Common myeloid progenitor, CD34-positive (primary cell): Measurements from ENCODE around the gene UGT3A2.
"Not testable (repeated sequence)": the region's sequence is repeated elsewhere in the genome, so short reads cannot be mapped to it uniquely, and the experiment has no call there.

Experiments used
- CTCF ChIA-PET: fragments of 350-600 bp; sonication (Branson Sonifier 250); formaldehyde crosslinking; loops from one replicate; lab custom pipeline; 2021; ENCODE audit warnings: antibody characterized with exemption; lab: Charles Lee
- POLR2A ChIA-PET: fragments of 350-600 bp; sonication (Branson Sonifier 250); formaldehyde crosslinking; loops from one replicate; lab custom pipeline; 2021; ENCODE audit warnings: antibody characterized with exemption; lab: Charles Lee
- DNase-seq, 3 donors: peaks; one replicate each; pipeline versions ENCODE4 v3.0.0 to v3.0.0-alpha.2; 2013
- H3K27ac ChIP-seq, 2 experiments: 1 replicate in 1 of 2; 2 replicates in 1 of 2; pipeline ENCODE4 v1.7.0; 2013; ENCODE audit warnings: inconsistent platforms in 2 of 2, low read length in 2 of 2, mild to moderate bottlenecking in 2 of 2, low read depth in 1 of 2, moderate library complexity in 1 of 2; ENCODE audit not compliant: severe bottlenecking in 2 of 2, insufficient read depth in 1 of 2, poor library complexity in 1 of 2
- H3K27me3 ChIP-seq, 5 experiments: replicated peaks in 2 of 5; 1 replicate in 3 of 5; 2 replicates in 2 of 5; pipeline versions ENCODE4 v1.6.1 to v1.7.0; 2013; ENCODE audit warnings: low read length in 4 of 5, mild to moderate bottlenecking in 2 of 5, moderate library complexity in 2 of 5, inconsistent platforms in 1 of 5; ENCODE audit not compliant: insufficient read depth in 5 of 5, control insufficient read depth in 4 of 5
- H3K36me3 ChIP-seq, 4 experiments: 1 replicate in 2 of 4; 2 replicates in 2 of 4; pipeline versions ENCODE4 v1.6.1 to v1.7.0; 2013; ENCODE audit warnings: low read length in 3 of 4, control low read depth in 1 of 4, mild to moderate bottlenecking in 1 of 4; ENCODE audit not compliant: control insufficient read depth in 4 of 4, insufficient read depth in 4 of 4
- H3K4me1 ChIP-seq, 4 experiments: 1 replicate in 3 of 4; 2 replicates in 1 of 4; pipeline versions ENCODE4 v1.6.1 to v1.7.1; 2013; ENCODE audit warnings: low read length in 3 of 4, mild to moderate bottlenecking in 3 of 4, control low read depth in 1 of 4, inconsistent platforms in 1 of 4, moderate library complexity in 1 of 4; ENCODE audit not compliant: control insufficient read depth in 4 of 4, insufficient read depth in 4 of 4; ENCODE audit errors: control extremely low read depth in 1 of 4
- H3K4me3 ChIP-seq, 7 experiments: 1 replicate in 4 of 7; 2 replicates in 3 of 7; pipeline versions ENCODE4 v1.5.1 to v1.7.0; 2013; ENCODE audit warnings: mild to moderate bottlenecking in 7 of 7, low read length in 6 of 7, moderate library complexity in 6 of 7, inconsistent platforms in 2 of 7, low read depth in 2 of 7, control low read depth in 1 of 7; ENCODE audit not compliant: insufficient read depth in 4 of 7, control insufficient read depth in 1 of 7; ENCODE audit errors: extremely low read depth in 1 of 7
- H3K9me3 ChIP-seq, 5 experiments: 1 replicate in 4 of 5; 2 replicates in 1 of 5; pipeline versions ENCODE4 v1.6.1 to v1.7.1; 2013; ENCODE audit warnings: low read length in 4 of 5, mild to moderate bottlenecking in 2 of 5, inconsistent platforms in 1 of 5, low read depth in 1 of 5, moderate library complexity in 1 of 5; ENCODE audit not compliant: control insufficient read depth in 4 of 5, insufficient read depth in 2 of 5; ENCODE audit errors: control extremely low read depth in 1 of 5
- WGBS: methylation state at CpG from one replicate; pipeline ENCODE4 v1.1.5; 2013; ENCODE audit not compliant: insufficient coverage; 5-methylcytosine and 5-hydroxymethylcytosine counted together

The UGT3A2 gene

DNA sequence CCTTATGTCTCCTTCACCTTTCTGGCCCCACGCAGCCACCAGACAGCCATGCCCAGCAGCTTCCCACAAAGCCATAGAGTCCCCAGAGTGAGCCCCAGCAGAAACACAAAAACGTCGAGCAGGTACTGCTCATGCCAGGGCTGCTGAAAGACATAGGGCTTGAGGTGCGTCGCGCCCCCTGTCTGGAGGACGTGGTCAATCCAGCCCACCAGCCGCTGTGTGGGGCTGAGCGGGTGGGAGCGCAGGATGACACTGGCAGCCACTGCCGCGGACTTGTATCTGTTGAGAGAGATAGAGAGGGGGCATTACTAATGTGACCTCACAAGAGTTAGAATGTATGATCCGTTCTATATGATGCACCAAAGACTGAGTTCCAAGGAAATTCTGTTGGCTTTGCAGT is 31.0 kb downstream of the UGT3A2 start:
- ChIA-PET POLR2A (no interaction called here), CTCF (no interaction called here)
- no peaks in the 10 kb centered on the region for H3K4me1 ChIP-seq
- no peak for DNase-seq
- WGBS = 97% methylated on average over 12 of the region's 13 CpGs
- peaks cover 0 to 4% (median 0%) of the 10 kb centered on the region in 5 experiments for H3K27me3 ChIP-seq
- H3K4me3 ChIP-seq = no peak overlapping the region
- no peaks in the 10 kb centered on the region for H3K36me3 ChIP-seq
- H3K27ac ChIP-seq = no peak overlapping the region
- H3K9me3 ChIP-seq = peaks cover 0 to 5% (median 0%) of the 10 kb centered on the region in 5 experiments

DNA sequence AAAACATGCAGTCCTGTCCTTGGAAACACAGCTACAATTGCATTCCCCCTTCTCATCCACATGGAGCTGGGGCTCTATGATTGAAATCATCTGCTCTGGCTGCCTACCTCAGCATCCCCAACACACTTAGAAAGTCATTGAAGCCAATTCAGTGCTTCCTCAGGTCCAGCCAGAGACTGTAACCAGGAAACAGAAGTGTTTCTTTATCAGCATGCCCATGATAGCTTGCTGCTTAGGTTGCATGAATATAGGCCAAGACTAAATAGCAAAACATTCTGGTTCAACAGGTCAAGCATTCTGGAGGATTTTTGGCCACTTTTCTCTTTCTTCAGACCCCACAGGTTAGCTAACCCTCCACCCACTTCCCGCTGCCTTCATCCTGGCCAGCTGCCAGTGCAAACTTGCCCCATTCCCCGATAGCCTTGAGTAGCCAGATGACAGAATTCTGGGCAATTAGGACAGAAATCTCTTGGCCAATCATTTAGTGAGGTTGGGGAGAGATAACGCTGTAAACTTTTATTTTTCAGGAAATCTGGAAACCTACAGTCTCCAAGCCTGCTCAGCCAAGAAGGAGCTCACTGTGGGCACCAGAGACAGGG is 32.0 kb downstream of the UGT3A2 start:
- CTCF ChIA-PET, H3K36me3 ChIP-seq, DNase-seq, POLR2A ChIA-PET, H3K27ac ChIP-seq, H3K4me1 ChIP-seq, H3K9me3 ChIP-seq, H3K4me3 ChIP-seq, H3K27me3 ChIP-seq: not testable (repeated sequence)
- WGBS = 100% methylated on average over 3 of the region's 3 CpGs

DNA sequence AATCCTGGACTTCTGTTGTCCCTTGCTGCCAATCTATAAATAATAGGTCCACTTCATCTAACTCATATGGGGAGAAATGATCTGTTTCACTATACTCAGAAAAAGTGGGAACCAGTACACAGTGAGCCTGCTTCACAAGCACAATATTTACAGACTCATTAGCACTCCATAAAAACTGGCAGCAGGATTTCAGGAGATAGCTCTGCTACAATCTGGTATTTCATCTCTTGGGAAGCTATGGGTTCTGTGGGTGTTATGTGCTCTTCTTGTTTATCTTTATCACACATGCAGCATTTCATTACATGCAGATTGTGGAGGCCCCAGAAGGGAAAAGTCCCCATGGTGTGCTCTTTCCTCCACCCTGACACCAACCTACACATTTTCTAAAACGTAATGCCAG is 33.2 kb downstream of the UGT3A2 start:
- ChIA-PET CTCF (no interaction called here), POLR2A (no interaction called here)
- no CpG with 5 or more reads among the region's 1 CpG for WGBS

GRCh38 chr5:36033047-36033446 is 33.6 kb downstream of the UGT3A2 start:
- Histone ChIP-seq H3K4me1 (no peaks in the 10 kb centered on the region), H3K36me3 (no peaks in the 10 kb centered on the region), H3K27me3 (no peaks in the 10 kb centered on the region), H3K27ac (no peak overlapping the region), H3K9me3 (peaks cover 0 to 2% (median 0%) of the 10 kb centered on the region in 5 experiments), H3K4me3 (no peak overlapping the region)
- POLR2A ChIA-PET = no interaction called here
- CTCF ChIA-PET = no interaction called here
- DNase-seq = no peak

More for the DNA sequence above, 33.2 kb downstream of the UGT3A2 start:
- Histone ChIP-seq H3K9me3 (peaks cover 0 to 2% (median 0%) of the 10 kb centered on the region in 5 experiments), H3K27me3 (peaks cover 0 to 2% (median 0%) of the 10 kb centered on the region in 5 experiments), H3K4me3 (no peak overlapping the region), H3K36me3 (no peaks in the 10 kb centered on the region), H3K4me1 (no peaks in the 10 kb centered on the region), H3K27ac (no peak overlapping the region)
- no peak for DNase-seq

- no peak for DNase-seq
- H3K9me3 ChIP-seq = peaks cover 0 to 5% (median 0%) of the 10 kb centered on the region in 5 experiments
- H3K27me3 ChIP-seq = no peaks in the 10 kb centered on the region
- 91% methylated on average over 6 of the region's 6 CpGs for WGBS
- ChIA-PET POLR2A (no interaction called here), CTCF (no interaction called here)
- H3K36me3 ChIP-seq = no peaks in the 10 kb centered on the region
- no peak overlapping the region for H3K4me3 ChIP-seq
- no peak overlapping the region for H3K27ac ChIP-seq
- H3K4me1 ChIP-seq = no peaks in the 10 kb centered on the region
Observed at GRCh38 chr5:36031223-36031622, 35.5 kb downstream of the UGT3A2 start.

DNA sequence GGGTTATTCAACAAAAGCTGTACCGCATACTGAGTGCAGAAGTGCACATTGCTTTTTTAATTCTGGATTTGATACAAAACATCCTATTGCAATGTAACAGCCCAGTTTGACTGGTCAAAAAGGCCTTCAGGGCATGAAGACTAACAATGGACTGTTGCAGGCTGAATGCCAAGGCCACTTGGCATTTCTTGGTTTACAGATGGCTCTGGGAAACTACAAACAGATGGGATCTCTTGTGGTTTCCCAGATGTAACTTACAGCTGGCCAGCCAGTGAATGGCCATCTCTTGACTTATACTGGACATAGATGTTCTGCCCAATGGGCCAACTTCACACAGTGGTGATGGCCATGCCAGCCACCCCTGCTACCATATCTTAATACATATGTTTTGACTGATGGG is 36.8 kb downstream of the UGT3A2 start:
- Histone ChIP-seq H3K4me3 (no peak overlapping the region), H3K4me1 (no peaks in the 10 kb centered on the region), H3K9me3 (peaks cover 0 to 8% (median 0%) of the 10 kb centered on the region in 5 experiments), H3K27ac (no peak overlapping the region), H3K36me3 (no peaks in the 10 kb centered on the region), H3K27me3 (no peaks in the 10 kb centered on the region)
- ChIA-PET CTCF (interaction anchor here (0.8 kb wide), 1 partner anchor 1023 kb away, joined by 3 read pairs; no protein-coding TSS in a partner anchor), POLR2A (no interaction called here)
- no peak for DNase-seq
- WGBS = 100% methylated on average over 1 of the region's 1 CpG

DNA sequence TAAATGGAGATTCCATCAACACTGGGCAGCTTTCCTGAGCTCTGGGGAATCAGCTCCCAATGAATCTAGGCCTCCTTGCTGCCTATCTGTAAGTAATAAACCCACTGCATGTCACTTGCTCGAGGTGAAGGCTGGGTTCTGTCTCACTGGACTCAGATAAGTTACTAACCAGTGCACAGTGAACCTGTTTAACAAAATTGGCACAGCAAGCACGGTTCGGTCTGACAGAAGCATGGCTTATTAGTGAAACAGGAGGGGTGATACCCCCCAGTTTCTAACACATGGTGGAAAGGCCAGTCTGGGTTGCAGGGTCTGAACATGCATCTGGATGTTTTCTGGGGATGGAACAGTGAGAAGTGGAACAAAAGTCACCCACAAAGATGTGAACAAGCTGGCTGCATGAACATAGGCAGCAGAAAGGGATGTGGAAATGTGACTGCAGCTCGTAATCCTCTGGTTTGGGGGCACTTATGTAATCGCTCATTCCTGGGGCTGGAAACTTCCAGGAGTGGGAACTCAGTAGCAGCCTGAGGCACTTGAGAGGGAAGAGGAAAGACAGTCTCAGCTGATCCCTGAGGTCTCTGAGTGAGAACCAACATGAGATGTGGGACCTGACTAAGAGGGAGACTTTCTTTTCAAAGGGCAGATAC is 37.7 kb downstream of the UGT3A2 start:
- CTCF ChIA-PET = no interaction called here
- no peak overlapping the region for H3K4me3 ChIP-seq
- no peaks in the 10 kb centered on the region for H3K27me3 ChIP-seq
- peaks cover 0 to 8% (median 0%) of the 10 kb centered on the region in 5 experiments for H3K9me3 ChIP-seq
- no peaks in the 10 kb centered on the region for H3K36me3 ChIP-seq
- no peak for DNase-seq
- H3K27ac ChIP-seq = no peak overlapping the region
- 87% methylated on average over 5 of the region's 5 CpGs for WGBS
- POLR2A ChIA-PET = no interaction called here
- H3K4me1 ChIP-seq = no peaks in the 10 kb centered on the region
